H1 (cell line): ENCODE data around the gene CORO7. TPM values are rescaled to one million over a fixed set of nuclear protein-coding genes. Genes with fewer than 3 reads are reported as not detected.

ENCODE experiments used
- CHD1 ChIP-seq: IDR thresholded peaks from 2 replicates; pipeline ENCODE4 v1.6.1; 2012; ENCODE audit warnings: low read depth, low read length, improper control_type of control experiment
- GABPA ChIP-seq: IDR thresholded peaks from 2 replicates; pipeline ENCODE4 v1.6.1; 2011; ENCODE audit warnings: mild to moderate bottlenecking, low read length, moderate library complexity, borderline replicate concordance; ENCODE audit not compliant: insufficient read depth
- TAF1 ChIP-seq: IDR thresholded peaks from 2 replicates; pipeline ENCODE4 v1.6.1; 2011; ENCODE audit warnings: mild to moderate bottlenecking, low read depth, low read length
- TAF7 ChIP-seq: optimal IDR thresholded peaks from 2 replicates; pipeline ENCODE3; 2011; ENCODE audit warnings: low read depth, mild to moderate bottlenecking, inconsistent platforms, low read length, moderate library complexity, borderline replicate concordance
- polyA plus RNA-seq, 7 experiments: library from polyadenylated mRNA; depleted of rRNA in 3 of 7; stranded (reverse) in 5 of 7; unstranded in 2 of 7; fragments of >200 nt in 5 of 7; fragments of 200-250 nt in 2 of 7; gene quantifications; 1 replicate in 5 of 7; 2 replicates in 1 of 7; 4 replicates in 1 of 7; pipeline versions ENCODE4 v1.2.1 to v1.2.3, GENCODE V29; 2011 to 2013; ENCODE audit warnings: missing spikeins in 2 of 7, mixed read lengths in 2 of 7
- total RNA-seq: library from RNA; stranded (reverse); fragmentation: NEBNext Ultra II Directional; extraction: Animal tissue kit (Norgen Biotek cat#: 25700); gene quantifications from 2 replicates; pipeline ENCODE4 v1.2.1, GENCODE V29; 2021
- TF ChIP-seq, protein P1 (sequence below): fragments of 300-600 bp; sonication (generic); IDR thresholded peaks from 2 replicates; pipeline ENCODE4 v1.7.1; 2012; ENCODE audit warnings: low read length, moderate library complexity, mild to moderate bottlenecking, inconsistent platforms; ENCODE audit not compliant: insufficient replicate concordance
- TF ChIP-seq, protein P2 (sequence below): IDR thresholded peaks from 2 replicates; pipeline ENCODE4 v1.6.1; 2012; ENCODE audit warnings: low read length, inconsistent platforms
- TF ChIP-seq, protein P3 (sequence below): IDR thresholded peaks from 2 replicates; pipeline ENCODE4 v1.6.1; 2011; ENCODE audit warnings: low read length, improper control_type of control experiment

Gene CORO7
- total and polyA plus RNA-seq, 2 of the 8 experiments (the other 6 are each of a cell fraction or from before 2014, with no cell fraction given) = 25.2 to 29.8 TPM

DNA sequence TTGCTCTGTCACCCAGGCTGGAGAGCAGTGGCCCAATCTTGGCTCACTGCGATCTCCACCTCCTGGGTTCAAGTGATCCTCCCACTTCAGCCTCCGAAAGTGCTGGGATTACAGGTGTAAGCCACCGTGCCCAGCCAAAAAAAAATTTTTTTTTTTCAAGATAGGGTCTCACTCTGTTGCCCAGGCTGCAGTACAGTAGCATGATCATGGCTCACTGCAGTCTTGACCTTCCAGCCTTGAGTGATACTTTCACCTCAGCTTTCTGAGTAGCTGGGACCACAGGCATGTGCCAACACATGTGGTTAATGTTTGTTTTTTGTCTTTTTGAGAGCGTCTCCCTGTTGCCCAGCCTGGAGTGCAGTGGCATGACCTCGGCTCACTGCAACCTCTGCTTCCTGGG, 63.6 kb downstream of the CORO7 start (continued):
- TF ChIP-seq, protein P1, sequence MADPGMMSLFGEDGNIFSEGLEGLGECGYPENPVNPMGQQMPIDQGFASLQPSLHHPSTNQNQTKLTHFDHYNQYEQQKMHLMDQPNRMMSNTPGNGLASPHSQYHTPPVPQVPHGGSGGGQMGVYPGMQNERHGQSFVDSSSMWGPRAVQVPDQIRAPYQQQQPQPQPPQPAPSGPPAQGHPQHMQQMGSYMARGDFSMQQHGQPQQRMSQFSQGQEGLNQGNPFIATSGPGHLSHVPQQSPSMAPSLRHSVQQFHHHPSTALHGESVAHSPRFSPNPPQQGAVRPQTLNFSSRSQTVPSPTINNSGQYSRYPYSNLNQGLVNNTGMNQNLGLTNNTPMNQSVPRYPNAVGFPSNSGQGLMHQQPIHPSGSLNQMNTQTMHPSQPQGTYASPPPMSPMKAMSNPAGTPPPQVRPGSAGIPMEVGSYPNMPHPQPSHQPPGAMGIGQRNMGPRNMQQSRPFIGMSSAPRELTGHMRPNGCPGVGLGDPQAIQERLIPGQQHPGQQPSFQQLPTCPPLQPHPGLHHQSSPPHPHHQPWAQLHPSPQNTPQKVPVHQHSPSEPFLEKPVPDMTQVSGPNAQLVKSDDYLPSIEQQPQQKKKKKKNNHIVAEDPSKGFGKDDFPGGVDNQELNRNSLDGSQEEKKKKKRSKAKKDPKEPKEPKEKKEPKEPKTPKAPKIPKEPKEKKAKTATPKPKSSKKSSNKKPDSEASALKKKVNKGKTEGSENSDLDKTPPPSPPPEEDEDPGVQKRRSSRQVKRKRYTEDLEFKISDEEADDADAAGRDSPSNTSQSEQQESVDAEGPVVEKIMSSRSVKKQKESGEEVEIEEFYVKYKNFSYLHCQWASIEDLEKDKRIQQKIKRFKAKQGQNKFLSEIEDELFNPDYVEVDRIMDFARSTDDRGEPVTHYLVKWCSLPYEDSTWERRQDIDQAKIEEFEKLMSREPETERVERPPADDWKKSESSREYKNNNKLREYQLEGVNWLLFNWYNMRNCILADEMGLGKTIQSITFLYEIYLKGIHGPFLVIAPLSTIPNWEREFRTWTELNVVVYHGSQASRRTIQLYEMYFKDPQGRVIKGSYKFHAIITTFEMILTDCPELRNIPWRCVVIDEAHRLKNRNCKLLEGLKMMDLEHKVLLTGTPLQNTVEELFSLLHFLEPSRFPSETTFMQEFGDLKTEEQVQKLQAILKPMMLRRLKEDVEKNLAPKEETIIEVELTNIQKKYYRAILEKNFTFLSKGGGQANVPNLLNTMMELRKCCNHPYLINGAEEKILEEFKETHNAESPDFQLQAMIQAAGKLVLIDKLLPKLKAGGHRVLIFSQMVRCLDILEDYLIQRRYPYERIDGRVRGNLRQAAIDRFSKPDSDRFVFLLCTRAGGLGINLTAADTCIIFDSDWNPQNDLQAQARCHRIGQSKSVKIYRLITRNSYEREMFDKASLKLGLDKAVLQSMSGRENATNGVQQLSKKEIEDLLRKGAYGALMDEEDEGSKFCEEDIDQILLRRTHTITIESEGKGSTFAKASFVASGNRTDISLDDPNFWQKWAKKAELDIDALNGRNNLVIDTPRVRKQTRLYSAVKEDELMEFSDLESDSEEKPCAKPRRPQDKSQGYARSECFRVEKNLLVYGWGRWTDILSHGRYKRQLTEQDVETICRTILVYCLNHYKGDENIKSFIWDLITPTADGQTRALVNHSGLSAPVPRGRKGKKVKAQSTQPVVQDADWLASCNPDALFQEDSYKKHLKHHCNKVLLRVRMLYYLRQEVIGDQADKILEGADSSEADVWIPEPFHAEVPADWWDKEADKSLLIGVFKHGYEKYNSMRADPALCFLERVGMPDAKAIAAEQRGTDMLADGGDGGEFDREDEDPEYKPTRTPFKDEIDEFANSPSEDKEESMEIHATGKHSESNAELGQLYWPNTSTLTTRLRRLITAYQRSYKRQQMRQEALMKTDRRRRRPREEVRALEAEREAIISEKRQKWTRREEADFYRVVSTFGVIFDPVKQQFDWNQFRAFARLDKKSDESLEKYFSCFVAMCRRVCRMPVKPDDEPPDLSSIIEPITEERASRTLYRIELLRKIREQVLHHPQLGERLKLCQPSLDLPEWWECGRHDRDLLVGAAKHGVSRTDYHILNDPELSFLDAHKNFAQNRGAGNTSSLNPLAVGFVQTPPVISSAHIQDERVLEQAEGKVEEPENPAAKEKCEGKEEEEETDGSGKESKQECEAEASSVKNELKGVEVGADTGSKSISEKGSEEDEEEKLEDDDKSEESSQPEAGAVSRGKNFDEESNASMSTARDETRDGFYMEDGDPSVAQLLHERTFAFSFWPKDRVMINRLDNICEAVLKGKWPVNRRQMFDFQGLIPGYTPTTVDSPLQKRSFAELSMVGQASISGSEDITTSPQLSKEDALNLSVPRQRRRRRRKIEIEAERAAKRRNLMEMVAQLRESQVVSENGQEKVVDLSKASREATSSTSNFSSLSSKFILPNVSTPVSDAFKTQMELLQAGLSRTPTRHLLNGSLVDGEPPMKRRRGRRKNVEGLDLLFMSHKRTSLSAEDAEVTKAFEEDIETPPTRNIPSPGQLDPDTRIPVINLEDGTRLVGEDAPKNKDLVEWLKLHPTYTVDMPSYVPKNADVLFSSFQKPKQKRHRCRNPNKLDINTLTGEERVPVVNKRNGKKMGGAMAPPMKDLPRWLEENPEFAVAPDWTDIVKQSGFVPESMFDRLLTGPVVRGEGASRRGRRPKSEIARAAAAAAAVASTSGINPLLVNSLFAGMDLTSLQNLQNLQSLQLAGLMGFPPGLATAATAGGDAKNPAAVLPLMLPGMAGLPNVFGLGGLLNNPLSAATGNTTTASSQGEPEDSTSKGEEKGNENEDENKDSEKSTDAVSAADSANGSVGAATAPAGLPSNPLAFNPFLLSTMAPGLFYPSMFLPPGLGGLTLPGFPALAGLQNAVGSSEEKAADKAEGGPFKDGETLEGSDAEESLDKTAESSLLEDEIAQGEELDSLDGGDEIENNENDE = no peak
- TF ChIP-seq, protein P2, sequence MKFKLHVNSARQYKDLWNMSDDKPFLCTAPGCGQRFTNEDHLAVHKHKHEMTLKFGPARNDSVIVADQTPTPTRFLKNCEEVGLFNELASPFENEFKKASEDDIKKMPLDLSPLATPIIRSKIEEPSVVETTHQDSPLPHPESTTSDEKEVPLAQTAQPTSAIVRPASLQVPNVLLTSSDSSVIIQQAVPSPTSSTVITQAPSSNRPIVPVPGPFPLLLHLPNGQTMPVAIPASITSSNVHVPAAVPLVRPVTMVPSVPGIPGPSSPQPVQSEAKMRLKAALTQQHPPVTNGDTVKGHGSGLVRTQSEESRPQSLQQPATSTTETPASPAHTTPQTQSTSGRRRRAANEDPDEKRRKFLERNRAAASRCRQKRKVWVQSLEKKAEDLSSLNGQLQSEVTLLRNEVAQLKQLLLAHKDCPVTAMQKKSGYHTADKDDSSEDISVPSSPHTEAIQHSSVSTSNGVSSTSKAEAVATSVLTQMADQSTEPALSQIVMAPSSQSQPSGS = no peak
- TF ChIP-seq, protein P3, sequence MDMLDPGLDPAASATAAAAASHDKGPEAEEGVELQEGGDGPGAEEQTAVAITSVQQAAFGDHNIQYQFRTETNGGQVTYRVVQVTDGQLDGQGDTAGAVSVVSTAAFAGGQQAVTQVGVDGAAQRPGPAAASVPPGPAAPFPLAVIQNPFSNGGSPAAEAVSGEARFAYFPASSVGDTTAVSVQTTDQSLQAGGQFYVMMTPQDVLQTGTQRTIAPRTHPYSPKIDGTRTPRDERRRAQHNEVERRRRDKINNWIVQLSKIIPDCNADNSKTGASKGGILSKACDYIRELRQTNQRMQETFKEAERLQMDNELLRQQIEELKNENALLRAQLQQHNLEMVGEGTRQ = no peak
- TF ChIP-seq TAF1 (no peak), CHD1 (no peak), GABPA (no peak), TAF7 (no peak)
